ENCODE data around the gene CCDC157.

CCDC157 gene

GRCh38 chr22:30357650-30358215 is 926 bp downstream of the CCDC157 start:
- DNase-seq (ENCODE audit: low read depth) = no peak

- DNase-seq (ENCODE audit: low read depth) = no peak
Observed at GRCh38 chr22:30358541-30358940, 1.7 kb downstream of the CCDC157 start.

GRCh38 chr22:30361916-30362650 is 5.3 kb downstream of the CCDC157 start:
- no peak for DNase-seq (ENCODE audit: low read depth)

- no peak for DNase-seq (ENCODE audit: low read depth)
Observed at GRCh38 chr22:30362651-30363281, 6.0 kb downstream of the CCDC157 start.

- no peak for DNase-seq (ENCODE audit: low read depth)
Observed at GRCh38 chr22:30365891-30366290, 9.1 kb downstream of the CCDC157 start.

GRCh38 chr22:30368420-30368819 is 11.6 kb downstream of the CCDC157 start:
- DNase-seq (ENCODE audit: low read depth) = no peak

- DNase-seq (ENCODE audit: low read depth) = no peak
Observed at GRCh38 chr22:30370641-30371230, 13.9 kb downstream of the CCDC157 start.

GRCh38 chr22:30371321-30371720 is 14.5 kb downstream of the CCDC157 start:
- no peak for DNase-seq (ENCODE audit: low read depth)

- DNase-seq (ENCODE audit: low read depth) = no peak
Observed at GRCh38 chr22:30371981-30372380, 15.2 kb downstream of the CCDC157 start.

GRCh38 chr22:30372915-30373314 is 16.1 kb downstream of the CCDC157 start:
- no peak for DNase-seq (ENCODE audit: low read depth)

- no peak for DNase-seq (ENCODE audit: low read depth)
Observed at GRCh38 chr22:30373331-30374325, 16.8 kb downstream of the CCDC157 start.

- no peak for DNase-seq (ENCODE audit: low read depth)
Observed at GRCh38 chr22:30375312-30375849, 18.6 kb downstream of the CCDC157 start.

GRCh38 chr22:30380011-30380410 is 23.2 kb downstream of the CCDC157 start:
- DNase-seq (ENCODE audit: low read depth) = no peak

GRCh38 chr22:30381264-30381663 is 24.5 kb downstream of the CCDC157 start:
- no peak for DNase-seq (ENCODE audit: low read depth)

- DNase-seq (ENCODE audit: low read depth) = no peak
Observed at GRCh38 chr22:30382340-30382739, 25.5 kb downstream of the CCDC157 start.

GRCh38 chr22:30383061-30383460 is 26.3 kb downstream of the CCDC157 start:
- DNase-seq (ENCODE audit: low read depth) = no peak

GRCh38 chr22:30385942-30386341 is 29.1 kb downstream of the CCDC157 start:
- DNase-seq (ENCODE audit: low read depth) = no peak

GRCh38 chr22:30386608-30386959 is 29.8 kb downstream of the CCDC157 start:
- no peak for DNase-seq (ENCODE audit: low read depth)

- DNase-seq (ENCODE audit: low read depth) = peak; percentile 65
Observed at GRCh38 chr22:30386960-30387827, 30.4 kb downstream of the CCDC157 start, which contains the start of gene RNF215. Gene RNF215, minus strand, starts transcription at chr22:30387411. Its CDS starts 98 bp downstream, at chr22:30387313.

GRCh38 chr22:30390974-30391691 is 34.3 kb downstream of the CCDC157 start:
- peak; percentile 72 for DNase-seq (ENCODE audit: low read depth)

Data from T follicular helper cell (primary cell).